Spleen (tissue), 7 donors: ENCODE results near the gene NEFH.

Experiments used
- CTCF ChIP-seq, 11 experiments: fragments of 200-600 bp in 7 of 11; fragments of 450-650 bp in 4 of 11; sonication (generic) in 4 of 11; IDR thresholded peaks in 8 of 11; conservative IDR thresholded peaks in 3 of 11; 1 replicate in 7 of 11; 2 replicates in 4 of 11; pipeline versions ENCODE4 v1.4.0 to v1.8.0; 2016 to 2021; ENCODE audit warnings: antibody characterized with exemption in 11 of 11, inconsistent platforms in 4 of 11, mild to moderate bottlenecking in 1 of 11
- POLR2A ChIP-seq, 3 donors: fragments of 450-650 bp; IDR thresholded peaks; one replicate each; pipeline ENCODE4 v1.5.1; 2017; ENCODE audit warnings: antibody characterized with exemption in 3 of 3, mild to moderate bottlenecking in 1 of 3
- POLR2AphosphoS5 ChIP-seq, 3 donors: sonication (generic); formaldehyde crosslinking; IDR thresholded peaks; one replicate each; pipeline ENCODE4 v1.5.1; 2017; ENCODE audit warnings: antibody characterized with exemption in 3 of 3
- donor health status: DM: no; HTN: no; CAD: no; lungs with moderate emphysema.
- donor health status: DM: no; HTN: no; CAD: no.
- donor health status: DM: no; HTN: no; CAD: no.

DNA sequence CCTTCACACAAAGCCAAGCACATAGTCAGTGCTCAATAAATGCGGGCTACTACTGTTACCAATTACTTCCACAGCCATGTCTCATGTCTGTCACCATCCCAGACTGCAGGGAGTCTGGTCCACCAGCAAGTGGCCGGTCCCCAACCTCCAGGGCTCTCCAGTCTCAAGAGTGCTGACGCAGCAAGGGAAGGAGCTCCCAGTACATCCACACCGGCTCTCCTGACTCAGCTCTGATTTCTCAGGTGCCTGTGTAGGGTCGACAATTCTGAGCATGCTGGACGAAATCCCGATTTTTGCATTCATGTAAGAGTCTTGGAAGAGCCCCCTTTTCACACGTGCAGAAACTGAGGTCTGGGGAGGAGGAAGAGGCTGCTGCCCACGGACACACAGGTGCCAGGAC is 10.3 kb upstream of the NEFH start:
- TF ChIP-seq CTCF (IDR thresholded peaks at IDR 0.05 in 8 of 11, conservative IDR thresholded peaks at IDR 0.05 in 3 of 11) (no peak), POLR2A (IDR thresholded peaks at IDR 0.05) (no peak), POLR2AphosphoS5 (IDR thresholded peaks at IDR 0.05) (no peak)
